Endodermal cell (in vitro differentiated cells): ENCODE results near the gene CRYAB. TPM values are rescaled to one million over a fixed set of nuclear protein-coding genes. Genes with fewer than 3 reads are reported as not detected.

Source experiments
- DNase-seq: peaks from one replicate; pipeline ENCODE4 v3.0.0-alpha.2; 2017
- H3K27ac ChIP-seq: 2 replicates; pipeline ENCODE4 v1.5.1; 2013; ENCODE audit warnings: mild to moderate bottlenecking, low read depth, low read length, moderate library complexity
- H3K27me3 ChIP-seq: 2 replicates; pipeline ENCODE4 v1.6.1; 2013; ENCODE audit warnings: mild to moderate bottlenecking, low read length, moderate library complexity; ENCODE audit not compliant: insufficient read depth, control insufficient read depth, poor library complexity, severe bottlenecking
- H3K36me3 ChIP-seq: 2 replicates; pipeline ENCODE4 v1.7.0; 2013; ENCODE audit warnings: mild to moderate bottlenecking, low read length, moderate library complexity; ENCODE audit not compliant: control insufficient read depth, insufficient read depth
- H3K4me1 ChIP-seq: one replicate; pipeline ENCODE4 v1.7.0; 2013; ENCODE audit warnings: low read length; ENCODE audit not compliant: control insufficient read depth, insufficient read depth
- H3K4me3 ChIP-seq: 2 replicates; pipeline ENCODE4 v1.5.1; 2013; ENCODE audit warnings: mild to moderate bottlenecking, low read length, moderate library complexity
- H3K9ac ChIP-seq: 2 replicates; pipeline ENCODE4 v1.6.1; 2013; ENCODE audit warnings: mild to moderate bottlenecking, low read length, moderate library complexity; ENCODE audit not compliant: poor library complexity, severe bottlenecking; ENCODE audit errors: extremely low read depth
- H3K9me3 ChIP-seq: 2 replicates; pipeline ENCODE4 v1.6.1; 2013; ENCODE audit warnings: mild to moderate bottlenecking, low read length, moderate library complexity; ENCODE audit not compliant: control insufficient read depth
- H3K27ac Mint-ChIP-seq: 2 replicates; pipeline ENCODE4 v1.8.0; 2020; ENCODE audit warnings: mixed read lengths
- H3K27me3 Mint-ChIP-seq: 2 replicates; pipeline ENCODE4 v1.8.0; 2021; ENCODE audit warnings: mild to moderate bottlenecking, mixed read lengths; ENCODE audit not compliant: insufficient read depth
- H3K36me3 Mint-ChIP-seq: 2 replicates; pipeline ENCODE4 v1.8.0; 2020; ENCODE audit warnings: low read depth, mixed read lengths
- H3K4me1 Mint-ChIP-seq: 2 replicates; pipeline ENCODE4 v1.8.0; 2020; ENCODE audit warnings: mixed read lengths
- H3K4me3 Mint-ChIP-seq: 2 replicates; pipeline ENCODE4 v1.8.0; 2020; ENCODE audit warnings: mild to moderate bottlenecking, moderate library complexity, mixed read lengths
- H3K9me3 Mint-ChIP-seq: 2 replicates; pipeline ENCODE4 v1.8.0; 2020; ENCODE audit warnings: mild to moderate bottlenecking, mixed read lengths
- WGBS, 2 experiments: methylation state at CpG; one replicate each; pipeline versions ENCODE4 v1.1.5 to v1.1.7; 2013; ENCODE audit warnings: missing lambda C conversion rate in 2 of 2, mixed read lengths in 1 of 2; ENCODE audit not compliant: insufficient coverage in 1 of 2, insufficient read length in 1 of 2; 5-methylcytosine and 5-hydroxymethylcytosine counted together
- total RNA-seq, 2 donors: library from RNA; stranded (reverse); fragmentation: NEBNext Ultra II Directional in 1 of 2; extraction: Animal tissue kit (Norgen Biotek cat#: 25700) in 1 of 2; gene quantifications; 2 replicates in 1 of 2; 3 replicates in 1 of 2; pipeline ENCODE4 v1.2.1, GENCODE V29; 2021
- TF ChIP-seq, protein P1 (sequence below): fragments of 200-600 bp; sonication (generic); conservative IDR thresholded peaks from 2 replicates; pipeline ENCODE4 v1.5.0; 2021; ENCODE audit warnings: antibody characterized with exemption, mild to moderate bottlenecking

Gene CRYAB
- total RNA-seq, 2 donors from 2014 or later: 0.84 to 4.4 TPM

DNA sequence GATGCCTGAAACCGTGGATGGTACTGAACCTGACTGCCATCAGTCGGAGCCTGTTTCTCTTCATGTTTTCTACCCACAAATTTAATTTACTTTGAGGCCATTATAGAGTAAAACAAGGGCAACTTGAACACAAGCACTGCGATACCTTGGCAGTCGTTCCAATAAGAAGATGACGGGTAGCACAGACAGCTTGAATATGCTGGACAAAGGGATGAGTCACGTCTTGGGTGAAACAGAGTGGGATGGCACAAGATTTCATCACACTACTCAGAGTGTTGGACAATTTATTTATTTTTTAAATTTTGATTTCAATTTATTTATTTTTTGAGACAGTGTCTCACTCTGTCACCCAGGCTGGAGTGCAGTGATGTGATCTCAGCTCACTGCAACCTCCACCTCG lies 31.3 kb upstream of the CRYAB start:
- Histone ChIP-seq H3K9ac (no peak overlapping the region), H3K36me3 (no peaks in the 10 kb centered on the region), H3K27me3 (no peaks in the 10 kb centered on the region), H3K27ac (no peak overlapping the region), H3K4me1 (peaks cover 2% of the 10 kb centered on the region), H3K4me3 (no peak overlapping the region), H3K9me3 (no peaks in the 10 kb centered on the region)
- TF ChIP-seq, protein P1, sequence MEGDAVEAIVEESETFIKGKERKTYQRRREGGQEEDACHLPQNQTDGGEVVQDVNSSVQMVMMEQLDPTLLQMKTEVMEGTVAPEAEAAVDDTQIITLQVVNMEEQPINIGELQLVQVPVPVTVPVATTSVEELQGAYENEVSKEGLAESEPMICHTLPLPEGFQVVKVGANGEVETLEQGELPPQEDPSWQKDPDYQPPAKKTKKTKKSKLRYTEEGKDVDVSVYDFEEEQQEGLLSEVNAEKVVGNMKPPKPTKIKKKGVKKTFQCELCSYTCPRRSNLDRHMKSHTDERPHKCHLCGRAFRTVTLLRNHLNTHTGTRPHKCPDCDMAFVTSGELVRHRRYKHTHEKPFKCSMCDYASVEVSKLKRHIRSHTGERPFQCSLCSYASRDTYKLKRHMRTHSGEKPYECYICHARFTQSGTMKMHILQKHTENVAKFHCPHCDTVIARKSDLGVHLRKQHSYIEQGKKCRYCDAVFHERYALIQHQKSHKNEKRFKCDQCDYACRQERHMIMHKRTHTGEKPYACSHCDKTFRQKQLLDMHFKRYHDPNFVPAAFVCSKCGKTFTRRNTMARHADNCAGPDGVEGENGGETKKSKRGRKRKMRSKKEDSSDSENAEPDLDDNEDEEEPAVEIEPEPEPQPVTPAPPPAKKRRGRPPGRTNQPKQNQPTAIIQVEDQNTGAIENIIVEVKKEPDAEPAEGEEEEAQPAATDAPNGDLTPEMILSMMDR: no peak
- Mint-ChIP-seq H3K36me3 (no peaks in the 10 kb centered on the region), H3K9me3 (no peaks in the 10 kb centered on the region), H3K27me3 (no peaks in the 10 kb centered on the region), H3K4me3 (no peak overlapping the region), H3K27ac (no peak overlapping the region), H3K4me1 (peaks cover 36% of the 10 kb centered on the region)
- DNase-seq: no peak
- 93 to 98% methylated on average over 6 to 7 of the region's 7 CpGs for WGBS, 2 experiments

GRCh38 chr11:111941963-111942362 lies 30.4 kb upstream of the CRYAB start:
- Histone ChIP-seq H3K9me3 (no peaks in the 10 kb centered on the region), H3K9ac (no peak overlapping the region), H3K4me1 (peaks cover 7% of the 10 kb centered on the region), H3K36me3 (no peaks in the 10 kb centered on the region), H3K27me3 (no peaks in the 10 kb centered on the region), H3K4me3 (no peak overlapping the region), H3K27ac (no peak overlapping the region)
- TF ChIP-seq, protein P1: no peak
- H3K36me3 Mint-ChIP-seq: no peaks in the 10 kb centered on the region
- no peak overlapping the region for H3K4me3 Mint-ChIP-seq
- no peaks in the 10 kb centered on the region for H3K27me3 Mint-ChIP-seq
- H3K4me1 Mint-ChIP-seq: peaks cover 35% of the 10 kb centered on the region
- H3K27ac Mint-ChIP-seq: no peak overlapping the region
- 90 to 92% methylated on average over 4 to 5 of the region's 5 CpGs for WGBS, 2 experiments
- no peaks in the 10 kb centered on the region for H3K9me3 Mint-ChIP-seq
- no peak for DNase-seq

GRCh38 chr11:111939836-111940604 lies 28.4 kb upstream of the CRYAB start:
- no peak overlapping the region for H3K27ac Mint-ChIP-seq

More at GRCh38 chr11:111939836-111940604, 28.4 kb upstream of the CRYAB start:
- Histone ChIP-seq H3K36me3 (no peaks in the 10 kb centered on the region), H3K27me3 (no peaks in the 10 kb centered on the region), H3K27ac (no peak overlapping the region), H3K9ac (no peak overlapping the region), H3K4me1 (peaks cover 7% of the 10 kb centered on the region), H3K9me3 (no peaks in the 10 kb centered on the region), H3K4me3 (no peak overlapping the region)
- 89 to 98% methylated on average over 2 to 4 of the region's 4 CpGs for WGBS, 2 experiments
- Mint-ChIP-seq H3K4me1 (peaks cover 29% of the 10 kb centered on the region), H3K36me3 (no peaks in the 10 kb centered on the region), H3K27me3 (no peaks in the 10 kb centered on the region), H3K9me3 (no peaks in the 10 kb centered on the region), H3K4me3 (no peak overlapping the region)
- no peak for DNase-seq
- TF ChIP-seq, protein P1: no peak
